ENCODE data around the gene EDIL3.

DNA sequence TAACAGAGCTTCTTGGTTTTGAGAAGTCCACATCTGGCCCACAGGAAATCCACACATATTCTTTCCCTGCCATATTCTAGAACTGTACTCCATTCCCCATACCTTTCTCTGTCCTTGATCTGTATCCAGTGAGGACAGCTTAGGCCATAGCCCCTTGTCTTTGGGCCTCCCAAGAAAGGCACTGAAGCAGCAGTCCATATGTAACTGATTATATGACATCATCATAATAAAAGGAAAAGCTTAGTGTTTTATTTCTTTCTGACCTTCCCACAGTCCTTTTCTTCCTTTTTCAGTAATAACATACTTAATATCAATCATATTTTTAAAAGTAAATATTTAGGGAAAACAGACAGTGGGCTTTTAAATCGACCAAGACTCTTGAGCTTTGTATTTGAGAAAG lies 222.0 kb downstream of the EDIL3 start:
- TF ChIP-seq, protein P1, sequence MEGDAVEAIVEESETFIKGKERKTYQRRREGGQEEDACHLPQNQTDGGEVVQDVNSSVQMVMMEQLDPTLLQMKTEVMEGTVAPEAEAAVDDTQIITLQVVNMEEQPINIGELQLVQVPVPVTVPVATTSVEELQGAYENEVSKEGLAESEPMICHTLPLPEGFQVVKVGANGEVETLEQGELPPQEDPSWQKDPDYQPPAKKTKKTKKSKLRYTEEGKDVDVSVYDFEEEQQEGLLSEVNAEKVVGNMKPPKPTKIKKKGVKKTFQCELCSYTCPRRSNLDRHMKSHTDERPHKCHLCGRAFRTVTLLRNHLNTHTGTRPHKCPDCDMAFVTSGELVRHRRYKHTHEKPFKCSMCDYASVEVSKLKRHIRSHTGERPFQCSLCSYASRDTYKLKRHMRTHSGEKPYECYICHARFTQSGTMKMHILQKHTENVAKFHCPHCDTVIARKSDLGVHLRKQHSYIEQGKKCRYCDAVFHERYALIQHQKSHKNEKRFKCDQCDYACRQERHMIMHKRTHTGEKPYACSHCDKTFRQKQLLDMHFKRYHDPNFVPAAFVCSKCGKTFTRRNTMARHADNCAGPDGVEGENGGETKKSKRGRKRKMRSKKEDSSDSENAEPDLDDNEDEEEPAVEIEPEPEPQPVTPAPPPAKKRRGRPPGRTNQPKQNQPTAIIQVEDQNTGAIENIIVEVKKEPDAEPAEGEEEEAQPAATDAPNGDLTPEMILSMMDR (IDR thresholded peaks at IDR 0.05; ENCODE audit: poor library complexity), result no peak
- no peak for TF ChIP-seq EZH2 (IDR thresholded peaks at IDR 0.05; ENCODE audit: borderline replicate concordance)

Data from hepatocyte (in vitro differentiated cells).